GM18867 (cell line): ENCODE results near the gene ATG7.

Experiments
- ATAC-seq: cut with Tn5 transposase; IDR thresholded peaks from one replicate; pipeline ENCODE4 v1.9.1; 2021; ENCODE audit warnings: mild to moderate bottlenecking, moderate library complexity; ENCODE audit not compliant: unreplicated experiment

Gene ATG7

GRCh38 chr3:11529281-11529680 lies 257.1 kb downstream of the ATG7 start:
- ATAC-seq: no peak

DNA sequence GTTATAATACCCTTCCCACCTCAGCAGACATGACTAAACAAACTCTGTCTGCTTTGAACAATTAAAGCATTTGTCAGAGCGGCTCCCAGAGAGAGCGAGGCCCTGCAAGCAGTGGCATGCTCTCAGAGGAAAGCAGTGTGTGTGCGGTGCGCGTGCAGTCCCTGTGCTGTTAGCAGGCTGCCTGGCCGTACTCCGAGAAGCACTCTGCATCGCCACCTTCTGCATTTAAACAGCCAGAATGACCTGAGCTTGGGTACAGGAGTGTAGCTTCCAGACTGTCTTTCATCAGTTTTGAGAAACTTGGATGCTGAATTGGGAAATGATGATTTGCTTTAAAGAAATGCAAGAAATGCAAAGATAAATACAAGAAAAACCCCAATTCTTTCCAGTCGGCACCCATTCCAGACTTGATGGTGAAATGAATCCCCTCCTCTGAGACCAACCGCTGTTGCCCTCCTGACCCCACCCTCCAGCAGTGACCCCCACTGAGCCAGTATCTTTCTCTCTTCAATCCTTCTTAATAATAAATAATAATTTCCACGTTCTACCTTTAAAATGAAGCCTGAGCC lies 258.0 kb downstream of the ATG7 start:
- no peak for ATAC-seq

DNA sequence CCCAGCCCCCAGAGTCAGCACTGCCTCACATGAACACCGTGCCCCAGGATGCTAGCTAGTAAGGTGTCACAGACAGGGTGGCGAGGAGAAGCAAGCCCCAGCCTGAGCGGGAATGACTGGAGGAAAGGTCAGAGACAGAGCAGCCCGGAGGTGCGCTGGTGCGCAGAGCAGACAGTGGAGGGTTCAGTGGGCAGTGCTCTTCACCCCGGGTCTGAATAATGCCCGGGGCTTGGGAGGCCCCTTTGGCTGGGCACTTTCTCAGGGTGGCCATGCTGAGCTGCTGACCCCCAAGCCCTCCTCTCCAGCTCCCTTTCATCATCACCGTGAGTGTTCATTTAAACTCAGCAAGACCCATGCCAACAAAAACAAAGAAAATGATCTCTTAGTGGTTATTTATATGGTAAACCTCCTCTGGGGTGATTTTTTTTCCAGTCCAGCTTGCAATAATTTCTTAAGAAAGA lies 260.8 kb downstream of the ATG7 start:
- ATAC-seq: no peak

- no peak for ATAC-seq
These were observed 262.0 kb downstream of the ATG7 start for GRCh38 chr3:11534011-11534792.

DNA sequence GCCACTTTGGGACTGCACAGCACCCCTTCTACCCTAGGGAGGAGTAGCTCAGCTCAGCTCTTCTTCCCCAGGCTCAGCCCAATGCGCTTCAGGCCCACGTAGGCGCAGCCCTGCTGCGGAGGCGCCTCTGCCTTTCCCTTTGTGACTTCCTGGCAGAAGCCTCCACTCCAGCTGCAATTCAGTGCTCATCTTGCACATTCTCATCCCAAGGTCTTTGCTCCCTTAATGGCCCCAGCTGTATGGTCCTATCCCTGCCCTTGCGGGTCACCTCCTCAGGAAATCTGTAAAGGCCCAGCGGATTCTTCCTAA lies 262.6 kb downstream of the ATG7 start:
- no peak for ATAC-seq

DNA sequence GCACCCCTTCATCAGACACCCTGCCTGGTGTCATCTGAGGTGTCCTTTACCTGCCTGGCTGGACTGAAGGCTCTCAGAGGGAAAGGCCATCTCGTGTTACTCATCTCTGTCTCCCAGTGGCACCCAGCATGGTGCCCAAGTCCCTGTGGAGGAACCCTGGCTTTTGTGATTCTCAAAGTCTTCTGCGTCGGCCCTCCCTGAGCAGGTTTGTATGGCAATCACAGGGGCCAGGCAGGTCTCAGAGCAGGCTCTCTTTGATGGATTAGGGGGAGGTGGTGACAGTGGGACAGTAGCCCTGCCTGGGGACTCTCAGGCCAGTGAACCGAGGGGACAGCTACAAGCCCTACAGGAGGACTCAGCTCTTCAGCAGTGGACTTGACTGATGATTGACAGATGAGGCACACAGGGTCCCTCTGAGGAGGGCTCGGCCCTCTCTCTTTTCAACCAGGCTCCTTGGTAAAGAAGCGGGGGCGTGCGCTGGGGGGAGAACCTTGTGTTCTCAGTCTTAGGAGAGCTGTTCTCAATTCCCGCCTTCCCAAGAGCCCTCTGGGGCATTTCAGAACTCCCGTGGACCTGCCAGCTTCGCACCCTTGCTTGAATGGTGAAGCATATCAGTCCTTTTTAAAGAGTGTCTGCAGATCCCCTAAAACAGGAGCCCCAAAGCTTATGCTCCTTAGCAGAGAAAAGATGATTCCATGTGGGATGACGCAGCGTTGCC lies 263.2 kb downstream of the ATG7 start:
- no peak for ATAC-seq

DNA sequence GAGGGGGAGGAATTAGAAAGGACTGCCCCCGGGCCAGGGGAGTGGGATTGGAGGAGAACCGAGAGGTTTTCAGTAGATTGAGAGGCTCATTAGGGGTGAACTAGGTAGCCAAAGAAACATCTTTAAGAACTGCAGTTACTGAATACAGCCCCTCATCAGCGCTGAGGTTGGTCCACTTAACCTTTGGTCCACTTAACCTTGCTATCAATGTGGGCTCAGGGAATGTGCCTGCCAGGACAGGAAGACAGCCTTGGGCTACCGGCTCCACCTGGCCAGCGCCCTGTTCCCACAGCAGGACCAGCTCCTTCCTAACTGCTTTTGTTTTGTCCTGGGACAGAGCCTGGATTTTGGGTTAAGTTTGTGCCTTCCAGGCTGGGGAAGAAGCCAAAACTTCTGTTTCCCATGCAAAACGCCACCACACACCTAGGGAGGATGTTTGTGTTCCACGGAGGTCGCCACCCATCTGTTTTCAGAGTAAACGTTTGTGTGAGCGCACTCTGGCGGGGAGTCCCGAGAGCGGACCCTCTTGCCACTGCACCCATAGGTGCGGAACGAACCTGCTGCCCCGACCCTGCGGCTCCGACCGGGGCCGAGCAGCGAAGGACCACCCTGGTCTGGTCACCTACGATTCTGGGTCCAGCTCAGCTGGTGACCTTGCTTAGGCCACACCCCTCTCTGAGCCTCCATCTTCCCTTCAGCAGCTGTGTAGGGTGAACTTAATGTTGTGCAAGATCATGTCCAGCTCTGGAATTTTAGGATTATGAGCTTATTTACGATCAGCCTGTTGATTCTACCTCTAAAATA lies 264.1 kb downstream of the ATG7 start:
- ATAC-seq: no peak

GRCh38 chr3:11536936-11537612 lies 264.9 kb downstream of the ATG7 start:
- no peak for ATAC-seq

GRCh38 chr3:11538581-11538980 lies 266.4 kb downstream of the ATG7 start:
- ATAC-seq: no peak

DNA sequence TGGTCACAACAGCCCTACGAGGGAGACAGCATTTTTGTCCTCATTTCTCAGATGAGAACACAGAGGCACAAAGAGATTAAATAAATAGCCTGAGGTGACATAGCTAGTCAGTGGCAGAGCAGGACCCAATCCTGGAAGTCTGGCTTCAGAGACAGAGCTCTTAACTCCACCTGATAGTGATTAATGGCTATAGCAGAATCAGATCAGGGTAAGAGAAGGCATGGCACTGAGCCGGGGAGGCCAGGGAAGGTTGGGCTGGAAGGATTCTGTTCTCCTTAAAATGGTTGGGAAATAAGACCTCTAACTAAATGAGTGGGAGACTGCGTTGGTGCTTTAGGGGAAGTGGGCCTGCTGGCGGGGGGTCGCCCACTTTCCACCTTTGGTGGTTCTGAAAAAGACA lies 267.0 kb downstream of the ATG7 start:
- ATAC-seq: no peak

- ATAC-seq: no peak
These were observed 267.5 kb downstream of the ATG7 start for GRCh38 chr3:11539677-11540076.

DNA sequence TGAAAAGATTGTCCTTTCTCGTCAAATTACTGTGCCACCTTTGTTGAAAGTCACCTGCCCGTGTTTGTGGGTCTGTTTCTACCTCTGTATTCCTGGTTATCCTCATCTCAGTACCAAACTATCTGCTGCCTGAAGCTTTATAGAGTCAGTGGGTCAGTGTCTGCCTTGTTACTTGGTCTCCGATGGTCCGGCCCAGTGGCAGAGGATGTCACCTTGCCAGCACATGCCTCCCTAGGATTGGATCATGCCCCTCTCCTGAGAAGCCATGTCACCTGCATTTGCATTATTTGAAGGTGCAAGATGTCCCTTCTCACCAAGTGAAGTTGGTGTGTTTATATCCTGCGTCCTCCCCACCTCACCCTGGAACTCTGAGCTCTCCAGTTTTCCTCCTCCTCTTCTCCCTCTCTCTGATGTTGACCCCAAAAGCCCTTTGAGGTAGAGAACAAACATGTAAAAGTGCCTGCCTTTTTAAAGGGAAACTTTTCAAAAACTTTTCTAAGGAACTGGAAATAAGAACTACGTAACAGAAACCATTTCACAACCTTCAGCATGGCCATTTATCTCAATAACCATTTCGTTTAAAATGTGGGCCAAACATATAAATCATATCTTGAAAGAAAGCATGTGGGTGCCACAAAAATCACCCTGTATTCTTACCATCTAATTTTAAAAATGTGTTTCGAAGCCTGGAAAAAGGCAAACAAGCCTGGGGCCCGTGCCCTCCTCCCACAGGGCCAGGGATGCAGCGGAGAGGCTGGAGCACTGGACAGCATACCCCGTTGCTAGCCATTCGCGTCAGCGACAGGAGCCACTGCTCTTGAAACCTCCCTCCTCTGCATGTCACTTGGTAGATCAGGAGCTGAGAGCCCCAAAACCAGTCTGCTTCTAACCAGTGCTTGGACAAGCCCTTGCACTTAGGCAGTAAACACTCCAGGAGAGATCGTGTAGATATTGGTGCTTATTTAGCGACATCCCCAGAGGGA lies 269.4 kb downstream of the ATG7 start:
- ATAC-seq: no peak

- no peak for ATAC-seq
These were observed 270.4 kb downstream of the ATG7 start for GRCh38 chr3:11542551-11542950.

GRCh38 chr3:11543141-11543947 lies 271.1 kb downstream of the ATG7 start:
- ATAC-seq: no peak

- no peak for ATAC-seq
These were observed 271.8 kb downstream of the ATG7 start for GRCh38 chr3:11543948-11544387.

DNA sequence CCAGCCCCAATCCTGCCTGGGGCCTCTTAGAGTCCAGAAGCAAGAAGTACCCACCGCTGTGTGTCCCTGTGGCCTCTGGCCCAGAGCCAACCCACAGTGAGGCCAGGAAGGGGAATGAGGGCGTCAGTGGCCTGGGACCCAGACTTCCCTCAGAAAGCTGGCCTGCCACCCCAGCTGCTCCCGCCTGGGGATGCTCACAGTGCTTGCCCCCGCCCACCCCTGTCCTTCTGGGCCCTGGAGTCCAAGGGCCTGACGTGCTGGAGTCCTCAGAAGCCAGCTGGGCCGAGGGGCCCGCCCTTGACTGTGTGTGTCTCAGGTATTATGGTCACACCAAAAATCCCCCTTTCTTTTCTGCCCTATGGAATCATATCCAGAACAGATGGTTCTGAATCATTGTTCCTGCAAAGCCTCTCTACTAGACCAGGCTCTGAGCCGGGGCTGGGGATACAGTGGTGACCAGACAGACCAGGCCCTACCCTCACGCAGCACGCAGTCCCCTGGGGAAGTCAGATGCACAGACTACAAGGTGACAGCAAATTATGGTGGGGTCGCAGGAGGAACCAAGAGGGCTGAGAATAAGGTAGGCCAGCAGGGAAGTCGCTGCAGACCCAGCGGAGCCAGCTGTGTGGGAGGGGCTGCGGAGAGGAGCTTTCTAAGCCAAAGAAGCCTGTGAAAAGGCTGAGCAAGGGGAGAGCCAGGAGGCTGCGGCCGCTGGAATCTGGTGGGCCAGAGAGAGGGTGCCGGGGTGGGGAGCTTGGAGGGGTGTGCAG lies 272.4 kb downstream of the ATG7 start:
- ATAC-seq: no peak

DNA sequence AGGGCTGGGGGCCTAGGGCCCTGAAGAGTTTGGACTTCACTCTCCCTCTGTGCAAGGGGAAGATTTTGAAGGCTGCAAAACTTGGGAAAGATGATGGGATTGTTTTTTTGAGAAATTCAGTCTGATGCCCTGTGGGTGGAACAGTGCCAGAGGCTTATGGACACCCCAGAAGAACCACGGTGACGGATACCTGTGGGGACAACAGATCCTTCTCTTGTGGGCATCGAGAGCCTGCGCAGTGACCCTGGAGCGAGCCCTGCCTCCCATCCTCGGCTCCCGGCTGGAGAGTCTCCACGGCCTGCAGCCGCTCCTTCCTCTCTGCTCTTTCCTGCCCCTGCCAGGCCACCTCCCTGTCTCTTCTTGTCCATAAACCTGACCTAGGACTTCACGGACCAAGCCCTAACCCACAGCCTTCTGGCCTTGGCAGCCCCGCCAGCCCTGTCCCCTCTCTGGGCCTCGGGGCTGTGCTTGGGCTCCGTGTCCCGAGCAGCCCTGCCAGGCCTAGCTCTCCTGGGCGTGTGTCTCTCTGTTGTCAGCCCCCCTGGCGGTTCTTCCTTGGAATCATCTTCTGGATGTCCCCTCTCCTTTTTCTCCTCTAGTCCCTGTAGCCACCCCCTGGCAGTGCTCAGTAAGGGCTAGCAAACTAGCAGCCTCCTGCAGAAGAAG lies 273.1 kb downstream of the ATG7 start:
- ATAC-seq: no peak
